ENCODE data around the gene FRK.
A peak's percentile ranks its signal among the peaks of the same experiment; 100 is the strongest.
"Not testable (repeated sequence)": the region's sequence is repeated elsewhere in the genome, so short reads cannot be mapped to it uniquely, and the experiment has no call there.

The FRK gene

DNA sequence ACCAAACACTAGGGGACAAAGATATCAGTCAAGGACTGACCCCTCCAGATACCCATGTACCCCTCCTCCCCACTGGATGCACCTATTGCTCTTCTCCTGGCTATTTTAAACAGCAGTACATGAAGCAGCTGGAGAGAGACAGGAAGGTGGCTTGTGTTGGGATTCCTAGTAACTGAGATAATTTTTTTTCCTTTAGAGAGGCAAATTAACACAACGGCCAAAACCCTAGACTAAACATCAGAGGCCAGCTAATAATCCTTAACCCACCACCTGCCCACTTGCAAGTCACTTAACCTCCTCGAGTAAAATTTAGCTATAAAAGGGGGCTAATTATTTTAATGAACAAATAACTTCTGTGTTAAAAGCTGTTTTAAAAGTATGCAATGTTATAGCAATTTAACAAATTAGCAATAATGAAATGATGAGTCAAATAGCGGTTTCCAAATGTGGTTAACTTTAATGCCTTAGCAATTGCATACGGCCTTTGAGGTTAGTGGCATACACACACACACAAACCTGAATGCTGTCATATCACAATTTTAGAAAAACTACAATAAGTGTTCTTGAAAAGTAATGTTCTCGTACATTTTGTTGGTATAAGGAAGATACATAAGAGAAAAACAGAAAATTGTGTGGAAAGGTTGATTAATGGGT is 151.7 kb downstream of the FRK start:
- H3K36me3 ChIP-seq (replicated peaks): no peaks in the 10 kb centered on the region
- DNase-seq (ENCODE audit: low spot score in 2 of 2): no peak
- in situ Hi-C loops (cut with MboI; ENCODE audit: low sequenced_read_pairs): no loop called here
- H3K27me3 ChIP-seq (ENCODE audit: low read depth): no peaks in the 10 kb centered on the region
- H3K4me1 ChIP-seq: no peaks in the 10 kb centered on the region
- H3K4me3 ChIP-seq: no peak overlapping the region
- H3K9me3 ChIP-seq: no peaks in the 10 kb centered on the region

- Histone ChIP-seq H3K27me3 (ENCODE audit: low read depth) (peaks cover 2% of the 10 kb centered on the region; the same call in 1 of the 2 replicates), H3K4me1 (no peaks in the 10 kb centered on the region), H3K9me3 (no peaks in the 10 kb centered on the region), H3K36me3 (replicated peaks) (no peaks in the 10 kb centered on the region), H3K4me3 (no peak overlapping the region)
- in situ Hi-C loops (cut with MboI; ENCODE audit: low sequenced_read_pairs): no loop called here
- DNase-seq (ENCODE audit: low spot score in 2 of 2): no peak
Measured at GRCh38 chr6:115905471-115905870, 155.2 kb downstream of the FRK start.

GRCh38 chr6:115902436-115902835 is 158.3 kb downstream of the FRK start:
- in situ Hi-C loops (cut with MboI; ENCODE audit: low sequenced_read_pairs): no loop called here
- DNase-seq (ENCODE audit: low spot score in 2 of 2): no peak

GRCh38 chr6:115901896-115902295 is 158.8 kb downstream of the FRK start:
- H3K27me3 ChIP-seq (ENCODE audit: low read depth): peaks cover 2% of the 10 kb centered on the region; the same call in 1 of the 2 replicates
- H3K36me3 ChIP-seq (replicated peaks): no peaks in the 10 kb centered on the region
- no peak overlapping the region for H3K4me3 ChIP-seq
- no peaks in the 10 kb centered on the region for H3K9me3 ChIP-seq
- no peaks in the 10 kb centered on the region for H3K4me1 ChIP-seq
- no peak for DNase-seq (ENCODE audit: low spot score in 2 of 2)
- in situ Hi-C loops (cut with MboI; ENCODE audit: low sequenced_read_pairs): no loop called here

More at GRCh38 chr6:115902436-115902835, 158.3 kb downstream of the FRK start:
- Histone ChIP-seq H3K36me3 (replicated peaks) (no peaks in the 10 kb centered on the region), H3K4me1 (no peaks in the 10 kb centered on the region), H3K9me3 (no peaks in the 10 kb centered on the region), H3K27me3 (ENCODE audit: low read depth) (peaks cover 2% of the 10 kb centered on the region; the same call in 1 of the 2 replicates), H3K4me3 (no peak overlapping the region)

DNA sequence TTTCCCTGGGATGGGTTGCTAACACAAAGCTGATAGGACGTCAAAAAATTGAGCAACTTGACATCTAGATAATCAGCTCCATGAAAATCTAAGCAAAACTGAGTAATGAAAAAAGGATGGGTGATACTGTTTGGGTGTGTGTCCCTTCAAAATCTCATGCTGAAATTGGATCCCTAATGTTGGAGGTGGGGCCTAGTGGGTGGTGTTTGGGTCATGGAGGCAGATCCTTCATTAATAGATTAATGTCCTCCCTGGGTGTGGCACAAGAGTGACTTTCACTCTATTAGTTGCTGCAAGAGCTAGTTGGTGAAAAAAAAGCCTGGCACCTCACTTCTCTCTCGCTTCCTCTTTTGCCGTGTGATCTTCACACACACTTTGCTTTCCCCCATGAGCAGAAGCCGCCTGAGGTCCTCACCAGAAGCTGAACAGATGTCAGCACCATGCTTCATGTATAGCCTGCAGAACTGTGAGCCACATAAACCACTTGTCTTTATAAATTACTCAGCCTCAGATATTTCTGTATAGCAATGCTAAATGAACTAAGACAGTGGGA is 160.9 kb downstream of the FRK start:
- in situ Hi-C loops (cut with MboI; ENCODE audit: low sequenced_read_pairs): no loop called here
- H3K27me3 ChIP-seq (ENCODE audit: low read depth): peaks cover 6% of the 10 kb centered on the region
- DNase-seq (ENCODE audit: low spot score in 2 of 2): no peak
- no peak overlapping the region for H3K4me3 ChIP-seq
- H3K9me3 ChIP-seq: no peaks in the 10 kb centered on the region
- no peaks in the 10 kb centered on the region for H3K36me3 ChIP-seq (replicated peaks)
- no peaks in the 10 kb centered on the region for H3K4me1 ChIP-seq

DNA sequence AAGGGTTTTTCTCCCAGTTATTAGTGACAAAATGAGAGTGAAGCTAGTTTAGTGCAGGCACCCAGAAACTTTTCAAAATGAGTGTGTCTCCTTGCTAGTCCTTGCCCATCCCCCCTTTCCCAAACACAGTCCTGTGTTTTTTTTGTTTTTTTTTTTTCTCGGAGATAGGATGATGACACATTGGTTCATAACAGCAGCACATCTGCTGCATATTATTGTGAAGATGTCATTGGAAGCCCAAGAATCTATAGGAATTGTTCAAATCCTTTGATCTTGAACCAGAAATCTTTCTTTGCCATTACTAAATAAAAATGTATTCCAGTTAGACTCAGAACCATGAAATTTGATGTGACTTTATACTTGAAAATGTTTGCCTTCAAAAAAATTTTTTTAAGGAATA is 162.4 kb downstream of the FRK start:
- H3K4me1 ChIP-seq: no peaks in the 10 kb centered on the region
- in situ Hi-C loops (cut with MboI; ENCODE audit: low sequenced_read_pairs): no loop called here
- H3K36me3 ChIP-seq (replicated peaks): no peaks in the 10 kb centered on the region
- peaks cover 11% of the 10 kb centered on the region for H3K27me3 ChIP-seq (ENCODE audit: low read depth)
- H3K4me3 ChIP-seq: no peak overlapping the region
- no peaks in the 10 kb centered on the region for H3K9me3 ChIP-seq
- DNase-seq (ENCODE audit: low spot score in 2 of 2): no peak

DNA sequence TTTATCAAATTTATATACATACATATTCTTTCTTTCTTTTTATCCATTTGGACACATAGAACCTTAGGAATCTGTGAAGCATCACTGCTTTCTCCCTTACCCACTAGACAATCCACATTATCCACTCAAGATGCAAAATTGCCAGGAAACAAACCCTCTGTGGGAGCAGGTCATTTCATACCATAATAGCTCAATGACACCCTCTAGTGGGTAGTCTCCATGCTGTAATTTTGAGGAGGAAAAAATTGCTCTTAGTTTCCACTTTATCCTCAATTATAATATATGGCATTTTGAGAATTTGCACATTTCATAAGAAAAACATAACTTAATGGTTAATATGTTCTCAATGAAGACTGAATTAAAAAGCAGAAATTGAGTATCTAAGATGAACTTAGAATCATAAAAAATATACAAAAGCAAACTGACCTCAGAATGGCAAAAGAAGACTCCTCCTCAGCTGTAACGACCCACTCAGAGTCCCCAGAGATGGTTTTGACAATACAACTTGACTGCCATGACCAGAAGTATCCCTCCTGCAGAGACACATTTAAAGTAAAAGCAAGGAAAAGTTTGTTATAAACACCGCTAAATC is 164.1 kb downstream of the FRK start:
- H3K36me3 ChIP-seq (replicated peaks): no peaks in the 10 kb centered on the region
- DNase-seq (ENCODE audit: low spot score in 2 of 2): peak; percentile 9 to 16
- in situ Hi-C loops (cut with MboI; ENCODE audit: low sequenced_read_pairs): no loop called here

GRCh38 chr6:115894426-115894992 is 166.2 kb downstream of the FRK start:
- in situ Hi-C loops (cut with MboI; ENCODE audit: low sequenced_read_pairs): no loop called here
- no peaks in the 10 kb centered on the region for H3K9me3 ChIP-seq

More for the DNA sequence above, 164.1 kb downstream of the FRK start:
- H3K4me3 ChIP-seq: no peak overlapping the region
- H3K27me3 ChIP-seq (ENCODE audit: low read depth): peaks cover 11% of the 10 kb centered on the region
- H3K4me1 ChIP-seq: no peaks in the 10 kb centered on the region
- no peaks in the 10 kb centered on the region for H3K9me3 ChIP-seq

GRCh38 chr6:115891750-115892149 is 168.9 kb downstream of the FRK start:
- no peaks in the 10 kb centered on the region for H3K4me1 ChIP-seq
- no peak overlapping the region for H3K4me3 ChIP-seq
- DNase-seq (ENCODE audit: low spot score in 2 of 2): no peak
- in situ Hi-C loops (cut with MboI; ENCODE audit: low sequenced_read_pairs): no loop called here
- H3K27me3 ChIP-seq (ENCODE audit: low read depth): peaks cover 8% of the 10 kb centered on the region; the same call in 1 of the 2 replicates
- no peaks in the 10 kb centered on the region for H3K9me3 ChIP-seq
- no peaks in the 10 kb centered on the region for H3K36me3 ChIP-seq (replicated peaks)

More at GRCh38 chr6:115894426-115894992, 166.2 kb downstream of the FRK start:
- Histone ChIP-seq H3K27me3 (ENCODE audit: low read depth) (peaks cover 8% of the 10 kb centered on the region; the same call in 1 of the 2 replicates), H3K4me3 (no peak overlapping the region), H3K36me3 (replicated peaks) (no peaks in the 10 kb centered on the region), H3K4me1 (no peaks in the 10 kb centered on the region)
- no peak for DNase-seq (ENCODE audit: low spot score in 2 of 2)

DNA sequence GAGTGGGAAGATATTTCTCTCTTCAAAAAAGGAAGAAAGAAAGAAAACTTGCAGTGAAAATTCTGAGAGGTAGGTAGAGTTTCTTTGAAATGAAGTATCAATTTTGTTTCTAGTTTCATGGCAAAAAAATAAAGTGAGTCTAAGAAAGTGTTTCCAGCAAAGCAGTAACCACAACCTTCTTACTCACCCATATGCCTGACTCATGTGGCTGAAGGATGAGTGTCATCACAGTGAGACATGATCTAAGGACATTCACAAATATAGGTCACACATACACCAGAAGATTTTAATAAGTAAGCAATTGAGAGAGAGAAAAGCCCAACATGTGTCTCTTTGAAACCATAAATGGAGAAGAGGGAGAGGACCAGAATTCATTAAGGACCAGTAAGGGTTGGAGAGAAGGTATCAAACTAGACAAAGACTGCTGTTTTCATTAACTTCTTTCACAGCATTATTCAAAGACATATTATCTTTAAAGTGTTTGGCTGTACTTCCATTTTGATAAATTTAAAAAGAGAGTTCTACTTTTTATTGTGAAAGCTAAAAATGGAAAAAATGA is 169.5 kb downstream of the FRK start:
- H3K27me3 ChIP-seq (ENCODE audit: low read depth): peaks cover 7% of the 10 kb centered on the region; the same call in 1 of the 2 replicates
- in situ Hi-C loops (cut with MboI; ENCODE audit: low sequenced_read_pairs): no loop called here
- H3K4me1 ChIP-seq: no peaks in the 10 kb centered on the region
- no peaks in the 10 kb centered on the region for H3K9me3 ChIP-seq
- no peaks in the 10 kb centered on the region for H3K36me3 ChIP-seq (replicated peaks)
- no peak for DNase-seq (ENCODE audit: low spot score in 2 of 2)
- no peak overlapping the region for H3K4me3 ChIP-seq

GRCh38 chr6:115890238-115890637 is 170.5 kb downstream of the FRK start:
- Histone ChIP-seq H3K4me1 (no peaks in the 10 kb centered on the region), H3K27me3 (ENCODE audit: low read depth) (peaks cover 5% of the 10 kb centered on the region; the same call in 1 of the 2 replicates), H3K4me3 (no peak overlapping the region), H3K36me3 (replicated peaks) (no peaks in the 10 kb centered on the region), H3K9me3 (no peaks in the 10 kb centered on the region)
- DNase-seq (ENCODE audit: low spot score in 2 of 2): no peak
- in situ Hi-C loops (cut with MboI; ENCODE audit: low sequenced_read_pairs): no loop called here

- H3K4me1 ChIP-seq; H3K36me3 ChIP-seq (replicated peaks); DNase-seq (ENCODE audit: low spot score in 2 of 2); H3K27me3 ChIP-seq (ENCODE audit: low read depth); H3K9me3 ChIP-seq; H3K4me3 ChIP-seq; in situ Hi-C loops (cut with MboI; ENCODE audit: low sequenced_read_pairs): not testable (repeated sequence)
Measured at GRCh38 chr6:115888687-115889470, 171.8 kb downstream of the FRK start.

DNA sequence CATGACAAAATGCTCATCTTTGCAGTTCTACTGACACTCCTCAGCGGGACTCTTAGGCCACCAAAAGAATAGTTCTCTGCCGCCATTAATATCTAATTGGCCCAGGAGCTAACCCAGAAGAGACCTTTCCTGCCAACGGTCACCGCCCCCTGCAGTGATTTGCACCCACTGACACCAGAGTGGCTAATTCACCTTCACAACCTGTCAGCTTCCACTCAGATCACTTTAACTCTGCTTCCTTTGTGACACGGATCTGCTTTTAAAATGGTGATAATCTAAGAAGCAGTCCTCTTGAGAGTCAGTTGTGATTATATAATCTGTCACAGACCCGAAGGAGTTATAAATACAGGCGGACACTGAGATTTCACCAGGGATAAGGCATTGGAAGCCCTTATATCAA is 172.8 kb downstream of the FRK start:
- no peak for DNase-seq (ENCODE audit: low spot score in 2 of 2)
- Histone ChIP-seq H3K4me1 (no peaks in the 10 kb centered on the region), H3K4me3 (no peak overlapping the region), H3K36me3 (replicated peaks) (no peaks in the 10 kb centered on the region), H3K27me3 (ENCODE audit: low read depth) (no peaks in the 10 kb centered on the region), H3K9me3 (no peaks in the 10 kb centered on the region)
- in situ Hi-C loops (cut with MboI; ENCODE audit: low sequenced_read_pairs): no loop called here
